ENCODE results near the gene TCTN3. TPM values are rescaled to one million over a fixed set of nuclear protein-coding genes. Genes with fewer than 3 reads are reported as not detected.

Gene TCTN3, protein sequence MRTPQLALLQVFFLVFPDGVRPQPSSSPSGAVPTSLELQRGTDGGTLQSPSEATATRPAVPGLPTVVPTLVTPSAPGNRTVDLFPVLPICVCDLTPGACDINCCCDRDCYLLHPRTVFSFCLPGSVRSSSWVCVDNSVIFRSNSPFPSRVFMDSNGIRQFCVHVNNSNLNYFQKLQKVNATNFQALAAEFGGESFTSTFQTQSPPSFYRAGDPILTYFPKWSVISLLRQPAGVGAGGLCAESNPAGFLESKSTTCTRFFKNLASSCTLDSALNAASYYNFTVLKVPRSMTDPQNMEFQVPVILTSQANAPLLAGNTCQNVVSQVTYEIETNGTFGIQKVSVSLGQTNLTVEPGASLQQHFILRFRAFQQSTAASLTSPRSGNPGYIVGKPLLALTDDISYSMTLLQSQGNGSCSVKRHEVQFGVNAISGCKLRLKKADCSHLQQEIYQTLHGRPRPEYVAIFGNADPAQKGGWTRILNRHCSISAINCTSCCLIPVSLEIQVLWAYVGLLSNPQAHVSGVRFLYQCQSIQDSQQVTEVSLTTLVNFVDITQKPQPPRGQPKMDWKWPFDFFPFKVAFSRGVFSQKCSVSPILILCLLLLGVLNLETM
- 44.5 and 47.5 TPM in 2 replicates for total RNA-seq

GRCh38 chr10:95693668-95694534 lies at the start of gene TCTN3:
Gene TCTN3 (minus strand): TSS chr10:95693927. CDS start chr10:95693899, 28 bp downstream.
- Mint-ChIP-seq H3K9me3 (no peaks in the 10 kb centered on the region), H3K27ac (peak within 1 kb of the TSS; percentile 94), H3K36me3 (ENCODE audit: low read depth) (peaks cover 51% of the 10 kb centered on the region), H3K27me3 (no peaks in the 10 kb centered on the region), H3K4me3 (peak within 1 kb of the TSS; percentile 98), H3K4me1 (peaks cover 77% of the 10 kb centered on the region)
- ChIA-PET POLR2A (interaction anchor here (0.5 to 7.6 kb wide), 31 partner anchors 33 to 536 kb away, joined by 3 to 237 read pairs (median 5); partner anchors contain the start of genes ALDH18A1, CC2D2B, ENTPD1 and ZNF518A), CTCF (interaction anchor here (0.6 to 10.0 kb wide), 49 partner anchors 9 to 646 kb away, joined by 3 to 427 read pairs (median 5); partner anchors contain the start of genes CC2D2B and ENTPD1)
- peak; percentile 70 for TF ChIP-seq CTCF (IDR thresholded peaks at IDR 0.05)
- DNase-seq (peak; percentile 87), ATAC-seq (ENCODE audit: low read depth) (peak; percentile 94)
- intact Hi-C loops (cut with micrococcal nuclease) = loop anchor here (1.0 to 10.0 kb wide), 9 partner anchors 34 to 441 kb away; partner anchors contain the start of genes ALDH18A1, CCNJ and ZNF518A

- peak overlapping the region; percentile 82 for H3K27ac Mint-ChIP-seq
- ChIA-PET CTCF (interaction anchor here (0.9 to 4.3 kb wide), 5 partner anchors 15 to 122 kb away, joined by 3 to 41 read pairs (median 4); partner anchors contain the start of gene TCTN3), POLR2A (interaction anchor here (1.1 to 7.6 kb wide), 7 partner anchors 15 to 100 kb away, joined by 3 to 189 read pairs (median 9); partner anchors contain the start of genes ENTPD1 and TCTN3)
- no peak for DNase-seq
- H3K4me3 Mint-ChIP-seq = peak overlapping the region; percentile 67
- no peak for TF ChIP-seq CTCF (IDR thresholded peaks at IDR 0.05)
- no peaks in the 10 kb centered on the region for H3K27me3 Mint-ChIP-seq
- ATAC-seq (ENCODE audit: low read depth) = no peak
- intact Hi-C loops (cut with micrococcal nuclease) = loop anchor here (1.0 kb wide), 4 partner anchors 13 to 98 kb away; partner anchors contain the start of gene ENTPD1
- H3K4me1 Mint-ChIP-seq = peaks cover 60% of the 10 kb centered on the region
- peaks cover 6% of the 10 kb centered on the region for H3K9me3 Mint-ChIP-seq
- H3K36me3 Mint-ChIP-seq (ENCODE audit: low read depth) = peaks cover 16% of the 10 kb centered on the region
These were observed 49.3 kb upstream of the TCTN3 start for GRCh38 chr10:95742962-95743535.

DNA sequence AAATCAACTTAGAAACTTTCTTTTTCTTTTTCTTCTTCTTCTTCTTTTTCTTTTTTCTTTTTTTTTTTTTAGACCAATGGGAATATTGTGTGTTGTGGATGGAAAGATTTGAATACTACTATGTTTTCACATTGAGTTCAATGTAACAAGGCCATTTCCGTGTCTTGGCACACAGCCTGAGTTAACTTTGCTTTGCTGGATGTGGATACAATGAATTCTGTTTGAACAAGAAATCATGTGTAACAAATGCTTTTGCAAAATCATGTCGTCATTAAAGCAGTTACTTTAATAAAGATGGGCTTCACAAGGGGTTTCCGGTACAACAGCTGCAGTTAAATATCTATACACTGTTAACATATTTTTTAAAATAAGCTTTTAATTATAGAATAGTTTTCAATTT lies 48.8 kb upstream of the TCTN3 start:
- TF ChIP-seq CTCF (IDR thresholded peaks at IDR 0.05) = no peak
- Mint-ChIP-seq H3K4me3 (peak overlapping the region; percentile 85), H3K4me1 (peaks cover 58% of the 10 kb centered on the region), H3K27me3 (no peaks in the 10 kb centered on the region), H3K9me3 (peaks cover 6% of the 10 kb centered on the region), H3K27ac (peak overlapping the region; percentile 99), H3K36me3 (ENCODE audit: low read depth) (peaks cover 13% of the 10 kb centered on the region)
- ChIA-PET POLR2A (interaction anchor here (0.7 to 7.6 kb wide), 13 partner anchors 16 to 123 kb away, joined by 3 to 189 read pairs (median 6); partner anchors contain the start of genes ENTPD1 and TCTN3), CTCF (interaction anchor here (0.6 to 4.3 kb wide), 12 partner anchors 14 to 123 kb away, joined by 3 to 41 read pairs (median 4); partner anchors contain the start of genes ENTPD1 and TCTN3)
- no peak for ATAC-seq (ENCODE audit: low read depth)
- intact Hi-C loops (cut with micrococcal nuclease) = loop anchor here (1.0 kb wide), 4 partner anchors 12 to 99 kb away; partner anchors contain the start of gene ENTPD1
- DNase-seq = no peak

DNA sequence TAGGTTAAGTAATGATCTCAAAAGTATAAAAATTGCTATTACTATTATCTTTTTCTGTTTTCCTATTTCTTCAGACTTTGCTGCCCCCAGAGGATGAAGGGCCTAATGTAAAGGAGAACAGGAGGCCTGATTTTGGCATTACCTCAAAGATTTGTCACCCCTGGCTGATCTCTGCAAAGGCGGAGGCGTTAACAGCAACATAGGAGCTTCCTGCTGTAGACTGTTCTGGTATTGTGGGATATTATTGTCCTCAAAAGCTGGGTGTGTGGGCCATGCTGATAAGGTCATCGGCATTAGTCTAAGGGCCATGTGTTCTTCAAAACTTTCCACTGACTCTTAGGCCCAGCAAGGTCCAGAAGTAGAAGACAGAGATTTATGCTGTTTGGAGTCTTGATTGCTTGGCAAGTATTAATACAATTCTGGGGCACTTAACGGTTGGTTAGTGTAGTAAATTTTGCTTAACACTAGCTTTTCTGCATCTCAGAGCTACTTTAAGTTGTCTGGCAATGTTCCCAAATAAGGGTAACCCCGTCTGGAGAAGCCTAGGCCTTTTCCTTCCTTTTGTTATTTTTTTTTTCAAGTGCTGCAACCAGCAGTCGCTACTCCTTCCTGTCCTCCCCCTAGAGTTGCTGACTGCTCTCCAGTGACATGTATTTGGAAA lies 48.2 kb upstream of the TCTN3 start:
- Mint-ChIP-seq H3K27me3 (no peaks in the 10 kb centered on the region), H3K36me3 (ENCODE audit: low read depth) (peaks cover 9% of the 10 kb centered on the region), H3K4me1 (peaks cover 55% of the 10 kb centered on the region), H3K27ac (peak overlapping the region; percentile 99), H3K9me3 (peaks cover 4% of the 10 kb centered on the region), H3K4me3 (peak overlapping the region; percentile 85)
- ChIA-PET CTCF (interaction anchor here (0.6 to 4.3 kb wide), 14 partner anchors 15 to 123 kb away, joined by 3 to 41 read pairs (median 4); partner anchors contain the start of genes ENTPD1 and TCTN3), POLR2A (interaction anchor here (0.7 to 7.6 kb wide), 15 partner anchors 16 to 123 kb away, joined by 3 to 189 read pairs (median 6); partner anchors contain the start of genes ENTPD1 and TCTN3)
- DNase-seq (no peak), ATAC-seq (ENCODE audit: low read depth) (peak; percentile 83)
- no peak for TF ChIP-seq CTCF (IDR thresholded peaks at IDR 0.05)
- intact Hi-C loops (cut with micrococcal nuclease) = loop anchor here (1.0 kb wide), 4 partner anchors 12 to 99 kb away; partner anchors contain the start of gene ENTPD1
